ENCODE data around the gene MICOS13.

MICOS13 gene

GRCh38 chr19:5686647-5687359 lies 6.5 kb upstream of the MICOS13 start:
- DNase-seq: peak; percentile 97

- DNase-seq: no peak
These were observed 6.0 kb upstream of the MICOS13 start for GRCh38 chr19:5686326-5686646.

DNA sequence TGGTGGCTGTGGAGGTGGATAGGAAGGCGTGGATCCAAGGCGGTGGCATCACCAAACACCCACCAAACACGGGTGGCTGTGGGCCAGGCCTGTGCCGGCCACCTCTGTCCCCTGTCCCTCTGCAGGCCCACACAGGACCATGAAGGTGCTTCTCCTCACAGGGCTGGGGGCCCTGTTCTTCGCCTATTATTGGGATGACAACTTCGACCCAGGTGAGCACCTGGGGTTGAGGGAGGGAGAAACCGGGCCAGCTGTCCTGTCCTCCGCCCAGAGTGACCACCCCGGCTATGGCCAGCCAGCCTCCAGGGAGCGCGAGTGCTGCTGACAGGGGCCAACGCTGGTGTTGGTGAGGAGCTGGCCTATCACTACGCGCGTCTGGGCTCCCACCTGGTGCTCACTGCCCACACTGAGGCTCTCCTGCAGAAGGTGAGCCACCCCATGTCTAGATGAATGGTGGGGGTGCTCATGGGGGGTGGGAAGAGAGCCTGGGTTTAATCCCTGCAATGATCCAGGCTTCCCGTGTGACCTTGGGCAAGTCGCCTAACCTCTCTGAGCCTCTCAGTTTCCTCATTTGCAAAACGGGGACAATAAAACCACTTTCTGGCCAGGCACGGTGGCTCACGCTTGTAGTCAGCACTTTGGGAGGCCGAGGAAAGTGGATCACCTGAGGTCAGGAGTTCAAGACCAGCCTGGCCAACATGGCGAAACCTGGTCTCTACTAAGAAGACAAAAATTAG lies 4.5 kb upstream of the MICOS13 start:
- no peak for DNase-seq

- DNase-seq: no peak
These were observed 3.0 kb upstream of the MICOS13 start for GRCh38 chr19:5683177-5683886.

DNA sequence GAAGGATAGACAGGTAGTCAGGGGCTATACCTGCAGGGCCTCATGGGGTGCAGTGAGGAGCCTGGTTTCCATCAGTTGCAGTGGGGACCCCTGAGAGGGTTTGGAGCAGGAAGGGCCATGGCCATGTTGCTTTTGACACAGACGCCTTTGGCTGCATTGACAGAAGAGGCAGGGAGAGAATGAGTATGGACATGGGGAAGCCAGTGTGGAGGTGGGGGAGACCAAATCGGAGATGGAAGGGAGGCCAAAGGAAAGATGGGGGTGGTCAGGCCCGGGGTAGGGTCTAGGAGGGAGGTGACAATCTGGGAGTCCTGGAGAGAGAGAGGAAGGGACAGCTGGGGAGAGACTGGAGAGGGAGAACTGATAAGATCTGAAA lies 1.8 kb upstream of the MICOS13 start:
- DNase-seq: no peak

GRCh38 chr19:5681391-5682106 lies 1.2 kb upstream of the MICOS13 start:
- DNase-seq: no peak

- peak; percentile 4 for DNase-seq
These were observed 256 bp downstream of the MICOS13 start for GRCh38 chr19:5680084-5680436.

DNA sequence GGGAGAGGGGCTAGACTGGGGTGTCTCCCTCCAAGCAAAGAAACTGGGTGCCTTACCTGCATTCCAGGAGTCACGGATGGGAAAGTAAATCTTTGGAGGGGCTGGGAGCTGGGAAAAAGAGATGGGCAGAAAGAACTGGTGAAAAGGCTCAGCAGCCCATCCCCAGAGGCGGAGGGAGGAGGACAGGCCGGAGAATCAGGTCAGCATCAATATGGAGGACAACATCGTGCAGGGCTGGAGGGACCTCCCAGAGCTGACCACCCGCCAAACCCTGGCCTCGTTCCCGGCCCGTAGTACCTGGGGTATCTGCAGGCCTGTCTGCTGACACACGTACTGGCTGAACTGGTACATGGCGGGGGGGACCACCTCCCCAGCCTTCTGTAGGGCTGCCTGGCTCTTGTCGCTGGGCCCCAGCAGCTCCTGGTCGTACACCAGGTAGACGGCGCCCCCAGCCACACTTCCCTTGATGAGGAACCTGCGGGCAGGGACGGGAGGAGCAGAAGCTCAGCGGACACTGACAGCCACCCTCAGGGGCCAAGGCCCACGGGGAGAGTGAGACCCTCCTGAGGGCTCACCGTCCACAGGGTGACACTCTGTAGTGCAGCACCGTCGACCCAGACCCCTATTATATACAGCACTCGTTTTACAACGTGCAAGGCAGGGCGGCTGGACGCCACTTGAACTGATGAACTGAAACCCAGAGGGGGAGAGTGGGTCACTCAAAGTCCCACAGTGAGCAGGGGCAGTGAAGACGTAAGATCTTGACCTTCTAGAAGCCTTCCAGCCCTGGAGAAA lies 830 bp downstream of the MICOS13 start:
- DNase-seq: no peak

- DNase-seq: no peak
These were observed 2.1 kb downstream of the MICOS13 start for GRCh38 chr19:5678071-5678718.

DNA sequence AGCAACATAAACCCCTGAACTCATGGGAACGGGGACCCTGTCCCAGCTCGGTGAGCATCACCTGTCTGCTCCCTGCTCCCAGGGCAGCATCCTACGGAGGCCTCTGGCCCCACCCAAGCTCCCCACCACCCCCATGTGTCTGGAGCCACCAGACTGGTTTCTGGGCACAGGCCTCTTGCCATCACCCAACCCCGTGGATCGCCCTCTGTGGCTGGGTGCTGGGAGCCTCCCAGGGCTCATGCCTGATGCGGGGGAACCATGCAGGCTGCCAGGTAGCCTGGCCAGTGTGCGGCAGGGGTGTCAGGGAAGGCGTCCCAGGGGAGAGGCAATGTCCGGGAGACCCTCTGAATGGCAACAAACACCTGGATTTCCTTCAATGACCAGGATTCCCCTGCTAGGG lies 2.7 kb downstream of the MICOS13 start:
- DNase-seq: no peak

GRCh38 chr19:5677136-5677535 lies 3.2 kb downstream of the MICOS13 start:
- DNase-seq: no peak

DNA sequence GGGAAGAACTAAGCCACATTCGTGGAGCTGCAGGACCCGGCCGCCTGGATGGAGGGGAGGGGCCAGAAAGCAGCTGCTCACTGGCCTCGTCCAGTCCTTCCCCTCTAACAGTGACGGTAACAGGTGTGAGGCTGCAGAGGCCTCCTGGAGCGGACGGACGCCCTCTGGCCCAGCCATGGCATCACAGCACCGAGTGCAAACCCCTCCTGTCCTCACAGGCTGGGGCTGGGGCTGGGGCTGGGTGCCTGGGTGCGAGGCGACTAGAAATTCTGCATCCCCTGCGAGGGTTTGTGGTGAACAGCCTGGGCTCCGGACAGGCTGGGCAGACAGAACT lies 3.6 kb downstream of the MICOS13 start:
- no peak for DNase-seq

GRCh38 chr19:5676105-5676771 lies 4.1 kb downstream of the MICOS13 start:
- DNase-seq: no peak

- no peak for DNase-seq
These were observed 5.6 kb downstream of the MICOS13 start for GRCh38 chr19:5674714-5675113.

DNA sequence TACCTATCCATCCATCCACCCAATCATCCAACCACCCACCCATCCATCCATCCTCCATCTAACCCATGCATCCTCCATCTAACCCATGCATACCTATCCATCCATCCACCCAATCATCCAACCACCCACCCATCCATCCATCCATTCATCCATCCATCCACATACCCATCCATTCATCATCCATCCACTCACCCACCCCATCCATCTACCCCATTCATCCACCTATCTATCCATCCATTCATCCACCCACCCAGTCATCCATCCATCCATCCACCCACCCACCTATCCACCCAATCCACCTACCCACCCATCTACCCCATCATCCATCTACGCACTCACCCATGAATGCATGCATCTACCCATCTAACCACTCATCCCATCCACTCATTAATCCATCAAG lies 6.6 kb downstream of the MICOS13 start:
- no peak for DNase-seq

- DNase-seq: no peak
These were observed 7.4 kb downstream of the MICOS13 start for GRCh38 chr19:5672708-5673459.

DNA sequence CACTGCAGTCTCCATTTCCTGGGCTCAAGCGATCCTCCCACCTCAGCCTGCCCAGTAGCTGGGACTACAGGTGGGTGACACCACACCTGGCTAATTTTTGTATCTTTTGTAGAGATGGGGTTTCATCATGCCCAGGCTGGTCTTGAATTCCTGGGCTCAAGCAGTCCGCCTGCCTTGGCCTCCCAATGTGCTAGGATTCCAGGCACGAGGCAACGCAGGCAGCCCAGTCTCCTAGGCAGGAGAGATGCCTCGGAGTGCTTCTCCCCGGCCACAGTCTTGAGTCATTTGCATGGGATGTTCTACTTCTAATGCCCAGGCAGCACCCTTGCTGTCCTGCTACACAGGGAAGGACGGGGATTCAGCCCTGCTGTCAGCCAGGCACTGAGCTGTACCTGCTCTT lies 8.7 kb downstream of the MICOS13 start:
- no peak for DNase-seq

- DNase-seq: no peak
These were observed 11.1 kb downstream of the MICOS13 start for GRCh38 chr19:5669212-5669611.

DNA sequence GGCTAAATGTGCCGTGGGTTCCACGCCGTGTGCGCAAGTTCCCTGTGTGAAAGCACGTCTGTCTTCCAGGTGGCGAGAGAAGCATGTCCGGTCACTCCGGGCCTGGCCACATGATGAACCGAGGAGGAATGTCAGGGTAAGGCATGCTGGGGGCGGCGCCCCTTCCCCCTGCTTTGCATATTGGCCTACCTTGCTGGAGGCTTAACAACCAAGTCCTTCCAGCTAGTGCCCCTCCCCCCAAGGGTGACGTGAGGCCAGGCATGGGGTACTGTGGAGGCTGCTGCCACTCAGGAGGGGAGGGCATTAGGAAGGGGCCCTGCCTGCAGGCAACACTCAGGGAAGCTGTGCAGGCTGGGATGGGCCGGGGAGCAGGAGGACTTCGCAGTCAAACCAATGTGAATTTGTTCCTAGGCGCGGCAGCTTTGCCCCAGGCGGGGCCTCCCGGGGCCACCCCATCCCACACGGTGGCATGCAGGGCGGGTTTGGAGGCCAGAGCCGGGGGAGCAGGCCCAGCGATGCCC lies 12.5 kb downstream of the MICOS13 start:
- DNase-seq: no peak

GRCh38 chr19:5666921-5667610 lies 13.2 kb downstream of the MICOS13 start:
- DNase-seq: no peak

Measured in inflammatory macrophage treated with lipopolysaccharide for 4 hours (primary cell).